ENCODE measurements around the gene UROC1.

Gene UROC1

GRCh38 chr3:126446301-126446700 is 71.3 kb downstream of the UROC1 start:
- in situ Hi-C loops (cut with MboI; ENCODE audit: low sequenced_read_pairs) = no loop called here

- in situ Hi-C loops (cut with MboI; ENCODE audit: low sequenced_read_pairs) = no loop called here
Measured at GRCh38 chr3:126445506-126445905, 72.1 kb downstream of the UROC1 start.

- in situ Hi-C loops (cut with MboI; ENCODE audit: low sequenced_read_pairs) = no loop called here
Measured at GRCh38 chr3:126442856-126443242, 74.7 kb downstream of the UROC1 start.

- in situ Hi-C loops (cut with MboI; ENCODE audit: low sequenced_read_pairs) = no loop called here
Measured at GRCh38 chr3:126442094-126442855, 75.3 kb downstream of the UROC1 start.

- in situ Hi-C loops (cut with MboI; ENCODE audit: low sequenced_read_pairs) = no loop called here
Measured at GRCh38 chr3:126441256-126441880, 76.2 kb downstream of the UROC1 start.

- in situ Hi-C loops (cut with MboI; ENCODE audit: low sequenced_read_pairs) = no loop called here
Measured at GRCh38 chr3:126440709-126440995, 76.9 kb downstream of the UROC1 start.

GRCh38 chr3:126439968-126440708 is 77.4 kb downstream of the UROC1 start:
- in situ Hi-C loops (cut with MboI; ENCODE audit: low sequenced_read_pairs) = no loop called here

GRCh38 chr3:126439346-126439967 is 78.1 kb downstream of the UROC1 start:
- in situ Hi-C loops (cut with MboI; ENCODE audit: low sequenced_read_pairs) = no loop called here

- in situ Hi-C loops (cut with MboI; ENCODE audit: low sequenced_read_pairs) = no loop called here
Measured at GRCh38 chr3:126438746-126439145, 78.8 kb downstream of the UROC1 start.

GRCh38 chr3:126438186-126438585 is 79.4 kb downstream of the UROC1 start:
- in situ Hi-C loops (cut with MboI; ENCODE audit: low sequenced_read_pairs) = no loop called here

- in situ Hi-C loops (cut with MboI; ENCODE audit: low sequenced_read_pairs) = no loop called here
Measured at GRCh38 chr3:126436826-126437717, 80.5 kb downstream of the UROC1 start.

- in situ Hi-C loops (cut with MboI; ENCODE audit: low sequenced_read_pairs) = no loop called here
Measured at GRCh38 chr3:126435456-126436315, 81.9 kb downstream of the UROC1 start.

GRCh38 chr3:126434931-126435411 is 82.6 kb downstream of the UROC1 start:
- in situ Hi-C loops (cut with MboI; ENCODE audit: low sequenced_read_pairs) = no loop called here

- in situ Hi-C loops (cut with MboI; ENCODE audit: low sequenced_read_pairs) = no loop called here
Measured at GRCh38 chr3:126434264-126434590, 83.3 kb downstream of the UROC1 start.

- in situ Hi-C loops (cut with MboI; ENCODE audit: low sequenced_read_pairs) = no loop called here
Measured at GRCh38 chr3:126433496-126434263, 83.9 kb downstream of the UROC1 start.

GRCh38 chr3:126433105-126433430 is 84.5 kb downstream of the UROC1 start:
- in situ Hi-C loops (cut with MboI; ENCODE audit: low sequenced_read_pairs) = no loop called here

GRCh38 chr3:126432361-126433104 is 85.0 kb downstream of the UROC1 start:
- in situ Hi-C loops (cut with MboI; ENCODE audit: low sequenced_read_pairs) = no loop called here
